Measurements from ENCODE around the gene CD300LB. TPM values are rescaled to one million over a fixed set of nuclear protein-coding genes. Genes with fewer than 3 reads are reported as not detected.

CD300LB gene
- total RNA-seq, 1 experiment from 2014 or later: not detected

DNA sequence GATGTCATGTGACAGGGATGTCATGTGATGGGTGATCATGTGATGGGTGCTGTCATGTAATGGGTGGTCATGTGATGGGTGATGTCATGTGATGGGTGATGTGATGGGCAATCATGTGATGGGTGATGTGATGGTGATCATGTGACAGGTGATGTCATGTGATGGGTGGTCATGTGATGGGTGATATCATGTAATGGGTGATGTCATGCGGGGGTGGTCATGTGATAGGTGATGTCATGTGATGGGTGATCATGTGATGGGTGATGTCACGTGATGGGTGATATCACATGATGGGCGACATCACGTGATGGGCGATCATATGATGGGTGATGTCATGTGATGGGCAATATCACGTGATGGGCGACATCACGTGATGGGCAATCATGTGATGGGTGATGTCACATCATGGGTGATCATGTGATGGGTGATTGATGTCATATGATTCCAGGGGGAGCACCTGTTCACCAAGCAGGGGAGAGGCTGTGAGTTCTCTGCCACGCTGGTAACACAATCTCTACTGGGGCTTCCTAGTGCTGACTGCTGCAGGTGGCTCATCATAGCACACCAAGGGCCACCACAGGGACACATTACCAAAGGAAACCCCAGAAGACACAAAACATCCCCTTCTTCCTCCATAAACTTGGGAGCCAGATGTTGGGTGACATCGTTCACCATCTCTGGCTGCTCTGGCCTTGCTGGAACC, 16.5 kb downstream of the CD300LB start:
- peaks cover 66% of the 10 kb centered on the region for H3K27me3 Mint-ChIP-seq (ENCODE audit: low read depth)

More for the DNA sequence above, 16.5 kb downstream of the CD300LB start:
- no peaks in the 10 kb centered on the region for H3K79me2 ChIP-seq (ENCODE audit: insufficient read depth, low read length)
- WGBS (ENCODE audit: extremely low coverage, insufficient read length, low lambda C conversion rate): no CpG with 5 or more reads among the region's 10 CpGs
- no peaks in the 10 kb centered on the region for H3K4me1 Mint-ChIP-seq
- H3K79me1 ChIP-seq (ENCODE audit: insufficient read depth, low read depth, low read length, poor library complexity, severe bottlenecking): no peaks in the 10 kb centered on the region
- H3K27ac Mint-ChIP-seq: peak overlapping the region in 2 of 3 experiments; percentile 52 to 94; a peak in 3 of 7 replicates
- peaks cover 11 to 12% (median 12%) of the 10 kb centered on the region in 3 experiments for H3K36me3 Mint-ChIP-seq (ENCODE audit: insufficient read depth in 1 of 3, low read depth in 3 of 3)
- no peak overlapping the region for H3K56ac ChIP-seq (ENCODE audit: insufficient read length, low read depth, low read length)
- H3K9ac ChIP-seq (ENCODE audit: extremely low read depth, insufficient read length, low read length): no peak overlapping the region
- no peak overlapping the region for H3T11ph ChIP-seq (ENCODE audit: low read length)
- H2AFZ ChIP-seq (ENCODE audit: low read length): no peak overlapping the region
- 0 out of 2 replicates have a peak, but pooled peaks cover 1% of the 10 kb centered on the region for H3K27me3 ChIP-seq (ENCODE audit: insufficient read depth, low read length)
- no peak overlapping the region for H3K23ac ChIP-seq (ENCODE audit: insufficient read length, low read depth, low read length)
- TF ChIP-seq, protein P1, sequence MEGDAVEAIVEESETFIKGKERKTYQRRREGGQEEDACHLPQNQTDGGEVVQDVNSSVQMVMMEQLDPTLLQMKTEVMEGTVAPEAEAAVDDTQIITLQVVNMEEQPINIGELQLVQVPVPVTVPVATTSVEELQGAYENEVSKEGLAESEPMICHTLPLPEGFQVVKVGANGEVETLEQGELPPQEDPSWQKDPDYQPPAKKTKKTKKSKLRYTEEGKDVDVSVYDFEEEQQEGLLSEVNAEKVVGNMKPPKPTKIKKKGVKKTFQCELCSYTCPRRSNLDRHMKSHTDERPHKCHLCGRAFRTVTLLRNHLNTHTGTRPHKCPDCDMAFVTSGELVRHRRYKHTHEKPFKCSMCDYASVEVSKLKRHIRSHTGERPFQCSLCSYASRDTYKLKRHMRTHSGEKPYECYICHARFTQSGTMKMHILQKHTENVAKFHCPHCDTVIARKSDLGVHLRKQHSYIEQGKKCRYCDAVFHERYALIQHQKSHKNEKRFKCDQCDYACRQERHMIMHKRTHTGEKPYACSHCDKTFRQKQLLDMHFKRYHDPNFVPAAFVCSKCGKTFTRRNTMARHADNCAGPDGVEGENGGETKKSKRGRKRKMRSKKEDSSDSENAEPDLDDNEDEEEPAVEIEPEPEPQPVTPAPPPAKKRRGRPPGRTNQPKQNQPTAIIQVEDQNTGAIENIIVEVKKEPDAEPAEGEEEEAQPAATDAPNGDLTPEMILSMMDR (conservative IDR thresholded peaks at IDR 0.05): no peak
- H2BK120ac ChIP-seq (ENCODE audit: low read depth, low read length, poor library complexity, severe bottlenecking): no peak overlapping the region
- no peak overlapping the region for H2BK20ac ChIP-seq (ENCODE audit: low read depth, low read length, poor library complexity, severe bottlenecking)
- H3K18ac ChIP-seq (ENCODE audit: insufficient read length, low read depth, low read length): no peak overlapping the region
- no peaks in the 10 kb centered on the region for H4K20me1 ChIP-seq (ENCODE audit: control insufficient read depth, insufficient read depth, insufficient read length)
- H3K4ac ChIP-seq (ENCODE audit: low read depth, low read length): no peak overlapping the region
- H2BK12ac ChIP-seq (ENCODE audit: insufficient read length, low read depth, low read length): no peak overlapping the region
- DNase-seq: no peak
- H4K8ac ChIP-seq (replicated peaks; ENCODE audit: insufficient read length, low read depth, low read length): no peak overlapping the region
- no peak overlapping the region for H3K4me2 ChIP-seq (ENCODE audit: insufficient read depth, insufficient read length, low read length)
- H2BK15ac ChIP-seq (ENCODE audit: low read depth, low read length): no peak overlapping the region
- H3K4me3 Mint-ChIP-seq: peak overlapping the region in 1 of 2 experiments; percentile 13; a peak in 2 of 5 replicates
- no peak overlapping the region for H2AK5ac ChIP-seq (ENCODE audit: insufficient read length, low read length)
- H4K91ac ChIP-seq (ENCODE audit: insufficient read length, low read depth, low read length): no peak overlapping the region
- no peak overlapping the region for H3K14ac ChIP-seq (ENCODE audit: insufficient read depth, low read length)
- no peaks in the 10 kb centered on the region for H3K23me2 ChIP-seq (ENCODE audit: insufficient read length, low read depth, low read length, poor library complexity, severe bottlenecking)
- H2BK5ac ChIP-seq (ENCODE audit: insufficient read length, low read length): no peak overlapping the region
- H3K9me3 ChIP-seq (ENCODE audit: control insufficient read depth, low read depth, low read length): peaks cover 8% of the 10 kb centered on the region
- H3K9me3 Mint-ChIP-seq: peaks cover 26 to 36% of the 10 kb centered on the region in 2 experiments
- H3K4me1 ChIP-seq (ENCODE audit: insufficient read depth, low read length): no peaks in the 10 kb centered on the region
- no peak overlapping the region for H3K27ac ChIP-seq (ENCODE audit: insufficient read length, low read depth, low read length)
- no peak overlapping the region for H4K5ac ChIP-seq (ENCODE audit: insufficient read length, low read depth, low read length)
